ENCODE data around the gene CBARP. TPM values are rescaled to one million over a fixed set of nuclear protein-coding genes. Genes with fewer than 3 reads are reported as not detected.

CBARP gene
- total and polyA plus RNA-seq, 2 of the 13 experiments (the other 11 are each of a cell fraction or from before 2014, with no cell fraction given) = 1.2 to 1.4 TPM

- TF ChIP-seq ZNF782 (CRISPR knock-in tag; IDR thresholded peaks at IDR 0.05; ENCODE audit: borderline replicate concordance) (no peak), THAP8 (CRISPR knock-in tag; IDR thresholded peaks at IDR 0.05; ENCODE audit: borderline replicate concordance) (no peak), ZNF883 (CRISPR knock-in tag; IDR thresholded peaks at IDR 0.05; ENCODE audit: not compliant biosample characterization) (peak; percentile 33), ESRRA (CRISPR knock-in tag; IDR thresholded peaks at IDR 0.05; ENCODE audit: low read depth) (peak; percentile 53), RBFOX2 (IDR thresholded peaks at IDR 0.05; ENCODE audit: low read depth, low read length) (peak; percentile 100), FOXM1 (CRISPR knock-in tag; IDR thresholded peaks at IDR 0.05) (no peak), NPAS2 (CRISPR knock-in tag; IDR thresholded peaks at IDR 0.05; ENCODE audit: borderline replicate concordance) (no peak), ZBTB26 (CRISPR knock-in tag; IDR thresholded peaks at IDR 0.05; ENCODE audit: borderline replicate concordance) (no peak; the same call in 1 of the 2 replicates), SKIL (CRISPR knock-in tag; IDR thresholded peaks at IDR 0.05; ENCODE audit: borderline replicate concordance) (no peak), ZSCAN20 (CRISPR knock-in tag; IDR thresholded peaks at IDR 0.05; ENCODE audit: borderline replicate concordance) (no peak), ZSCAN25 (CRISPR knock-in tag; IDR thresholded peaks at IDR 0.05) (no peak), GZF1 (CRISPR knock-in tag; IDR thresholded peaks at IDR 0.05) (no peak), EHMT2 (IDR thresholded peaks at IDR 0.05; ENCODE audit: borderline replicate concordance, low read depth, low read length) (no peak), TEF (CRISPR knock-in tag; IDR thresholded peaks at IDR 0.05) (no peak), ZFP62 (CRISPR knock-in tag; IDR thresholded peaks at IDR 0.05) (no peak), ZNF841 (CRISPR knock-in tag; IDR thresholded peaks at IDR 0.05; ENCODE audit: borderline replicate concordance) (no peak), ZNF674 (CRISPR knock-in tag; IDR thresholded peaks at IDR 0.05; ENCODE audit: low read depth) (no peak), PAX8 (CRISPR knock-in tag; IDR thresholded peaks at IDR 0.05; ENCODE audit: borderline replicate concordance) (0 out of 2 replicates have a peak, but pooled peaks have one; percentile 41), ZNF160 (CRISPR knock-in tag; IDR thresholded peaks at IDR 0.05) (no peak), KAT8 (CRISPR knock-in tag; IDR thresholded peaks at IDR 0.05) (peak; percentile 87), ZBED4 (CRISPR knock-in tag; IDR thresholded peaks at IDR 0.05; ENCODE audit: borderline replicate concordance) (no peak)
Observed at GRCh38 chr19:1269478-1270212, 31.8 kb upstream of the CBARP start (continued).
